Natural killer cell (primary cell): Measurements from ENCODE around the gene CEP76. TPM values are rescaled to one million over a fixed set of nuclear protein-coding genes. Genes with fewer than 3 reads are reported as not detected.

Experiments used
- ATAC-seq, 3 donors: fragments of 150-1000 bp in 2 of 3; fragments of 200-7000 bp in 1 of 3; cut with Tn5 transposase; 1 replicate in 1 of 3; 2 replicates in 2 of 3; pipeline ENCODE4 v1.10.0; 2021; ENCODE audit warnings: mild to moderate bottlenecking in 2 of 3, moderate library complexity in 2 of 3
- DNase-seq, 2 donors: peaks; one replicate each; pipeline versions ENCODE4 v3.0.0 to v3.0.0-alpha.2; 2013 to 2021; ENCODE audit warnings: mixed read lengths in 1 of 2
- H3K27ac ChIP-seq: one replicate; pipeline ENCODE4 v1.5.1; 2013; ENCODE audit warnings: mild to moderate bottlenecking, low read length
- H3K27me3 ChIP-seq: one replicate; pipeline ENCODE4 v1.6.1; 2013; ENCODE audit warnings: low read length; ENCODE audit not compliant: control insufficient read depth, insufficient read depth
- H3K36me3 ChIP-seq: one replicate; pipeline ENCODE4 v1.6.1; 2013; ENCODE audit warnings: low read length; ENCODE audit not compliant: control insufficient read depth, insufficient read depth
- H3K4me1 ChIP-seq: one replicate; pipeline ENCODE4 v1.6.1; 2013; ENCODE audit warnings: low read length; ENCODE audit not compliant: control insufficient read depth, insufficient read depth
- H3K4me3 ChIP-seq: one replicate; pipeline ENCODE4 v1.5.1; 2013; ENCODE audit warnings: low read length
- H3K9me3 ChIP-seq: one replicate; pipeline ENCODE4 v1.6.1; 2013; ENCODE audit warnings: low read length; ENCODE audit not compliant: control insufficient read depth, insufficient read depth
- H3K27ac Mint-ChIP-seq, 2 donors: one replicate each; pipeline ENCODE4 v1.8.0; 2022; ENCODE audit warnings: mild to moderate bottlenecking in 2 of 2, mixed read lengths in 2 of 2, moderate library complexity in 1 of 2
- H3K27me3 Mint-ChIP-seq, 2 donors: one replicate each; pipeline ENCODE4 v1.8.0; 2022; ENCODE audit warnings: low read depth in 2 of 2, mixed read lengths in 2 of 2
- H3K36me3 Mint-ChIP-seq: one replicate; pipeline ENCODE4 v1.8.0; 2022; ENCODE audit warnings: mixed read lengths
- H3K4me1 Mint-ChIP-seq, 2 donors: one replicate each; pipeline ENCODE4 v1.8.0; 2022; ENCODE audit warnings: mixed read lengths in 2 of 2
- H3K4me3 Mint-ChIP-seq: one replicate; pipeline ENCODE4 v1.8.0; 2022; ENCODE audit warnings: mild to moderate bottlenecking, moderate library complexity, mixed read lengths
- H3K9me3 Mint-ChIP-seq, 2 donors: one replicate each; pipeline ENCODE4 v1.8.0; 2022; ENCODE audit warnings: mixed read lengths in 2 of 2
- CTCF ChIP-seq: fragments of 200-600 bp; IDR thresholded peaks from one replicate; pipeline ENCODE4 v1.8.0; 2022; ENCODE audit warnings: antibody characterized with exemption
- WGBS: methylation state at CpG from one replicate; pipeline ENCODE4 v1.1.7; 2013; ENCODE audit warnings: missing lambda C conversion rate; ENCODE audit not compliant: insufficient coverage; 5-methylcytosine and 5-hydroxymethylcytosine counted together
- intact Hi-C: fragments of 100-400 bp; cut with micrococcal nuclease; formaldehyde crosslinking; loops from one replicate; pipeline ENCODE4 v1.14.2; 2022
- total RNA-seq, 4 donors: library from RNA; stranded (reverse); fragments of 120-200 nt in 1 of 4; gene quantifications; one replicate each; pipeline versions ENCODE4 v1.2.3 to v1.2.4, GENCODE V29; 2013 to 2022

CEP76 gene
- total RNA-seq, 3 donors from 2014 or later (not counting 1 experiment from before 2014, with no cell fraction given), result 6.4 to 9.8 (median 8.8) TPM

GRCh38 chr18:12654971-12655370 lies 47.6 kb downstream of the CEP76 start:
- intact Hi-C loops, result no loop called here
- Histone ChIP-seq H3K27me3 (no peaks in the 10 kb centered on the region), H3K4me3 (no peak overlapping the region), H3K4me1 (peaks cover 7% of the 10 kb centered on the region), H3K9me3 (no peaks in the 10 kb centered on the region), H3K36me3 (no peaks in the 10 kb centered on the region), H3K27ac (no peak overlapping the region)
- Mint-ChIP-seq H3K27ac (no peak overlapping the region), H3K36me3 (no peaks in the 10 kb centered on the region), H3K4me1 (peaks cover 11 to 12% of the 10 kb centered on the region in 2 donors), H3K4me3 (peak overlapping the region; percentile 59), H3K9me3 (no peaks in the 10 kb centered on the region), H3K27me3 (peaks cover 5 to 22% of the 10 kb centered on the region in 2 donors)
- no peak for TF ChIP-seq CTCF
- no CpG with 5 or more reads among the region's 1 CpG for WGBS
- no peak for ATAC-seq
- DNase-seq, result no peak

GRCh38 chr18:12652861-12653401 lies 49.6 kb downstream of the CEP76 start:
- TF ChIP-seq CTCF, result no peak
- H3K4me3 ChIP-seq, result no peak overlapping the region
- H3K9me3 ChIP-seq, result no peaks in the 10 kb centered on the region
- DNase-seq (no peak), ATAC-seq (peak in 1 of 3 donors; percentile 64)
- no peak overlapping the region for H3K27ac ChIP-seq
- Mint-ChIP-seq H3K27me3 (peaks cover 5 to 22% of the 10 kb centered on the region in 2 donors), H3K4me3 (no peak overlapping the region), H3K9me3 (no peaks in the 10 kb centered on the region), H3K4me1 (peaks cover 6% of the 10 kb centered on the region in 2 donors), H3K27ac (no peak overlapping the region), H3K36me3 (no peaks in the 10 kb centered on the region)
- H3K4me1 ChIP-seq, result peaks cover 4% of the 10 kb centered on the region
- no peaks in the 10 kb centered on the region for H3K36me3 ChIP-seq
- WGBS, result 51% methylated on average over 2 of the region's 3 CpGs
- intact Hi-C loops, result no loop called here
- no peaks in the 10 kb centered on the region for H3K27me3 ChIP-seq

GRCh38 chr18:12651651-12652050 lies 50.9 kb downstream of the CEP76 start:
- Mint-ChIP-seq H3K36me3 (no peaks in the 10 kb centered on the region), H3K4me1 (peaks cover 2 to 3% of the 10 kb centered on the region in 2 donors), H3K9me3 (no peaks in the 10 kb centered on the region), H3K4me3 (no peak overlapping the region), H3K27me3 (peaks cover 5 to 22% of the 10 kb centered on the region in 2 donors), H3K27ac (no peak overlapping the region)
- intact Hi-C loops, result no loop called here
- Histone ChIP-seq H3K27me3 (no peaks in the 10 kb centered on the region), H3K36me3 (no peaks in the 10 kb centered on the region), H3K4me3 (no peak overlapping the region), H3K4me1 (peaks cover under 1% of the 10 kb centered on the region), H3K27ac (no peak overlapping the region), H3K9me3 (no peaks in the 10 kb centered on the region)
- TF ChIP-seq CTCF, result no peak
- 81% methylated on average over 3 of the region's 4 CpGs for WGBS
- no peak for DNase-seq
- ATAC-seq, result no peak

- Histone ChIP-seq H3K27me3 (no peaks in the 10 kb centered on the region), H3K4me1 (no peaks in the 10 kb centered on the region), H3K4me3 (no peak overlapping the region), H3K9me3 (no peaks in the 10 kb centered on the region), H3K27ac (no peak overlapping the region), H3K36me3 (no peaks in the 10 kb centered on the region)
- no peak for ATAC-seq
- H3K36me3 Mint-ChIP-seq, result no peaks in the 10 kb centered on the region
- no peak for DNase-seq
- intact Hi-C loops, result no loop called here
- H3K9me3 Mint-ChIP-seq, result no peaks in the 10 kb centered on the region
- no peak overlapping the region for H3K4me3 Mint-ChIP-seq
- no peak overlapping the region for H3K27ac Mint-ChIP-seq
- peaks cover 5 to 18% of the 10 kb centered on the region in 2 donors for H3K27me3 Mint-ChIP-seq
- H3K4me1 Mint-ChIP-seq, result no peaks in the 10 kb centered on the region
- no peak for TF ChIP-seq CTCF
- 83% methylated on average over 1 of the region's 3 CpGs for WGBS
Observed at GRCh38 chr18:12647773-12648172, 54.8 kb downstream of the CEP76 start.
